GM12892 (cell line): ENCODE results near the gene CCR5.

Source experiments
- DNase-seq: peaks from one replicate; pipeline ENCODE4 v3.0.0; 2011; ENCODE audit not compliant: insufficient read length
- FAIRE-seq: peaks from 2 replicates; lab custom pipeline; 2011; peaks lifted over from hg19 to GRCh38; lab: Jason Lieb, UNC
- POLR2A ChIP-seq: IDR thresholded peaks from 2 replicates; pipeline ENCODE4 v1.6.1; 2011; ENCODE audit warnings: low read depth, low read length, control low read depth
- POLR2AphosphoS5 ChIP-seq: IDR thresholded peaks from 2 replicates; pipeline ENCODE4 v1.6.1; 2011; ENCODE audit warnings: low read depth, low read length, control low read depth
- TAF1 ChIP-seq: IDR thresholded peaks from 2 replicates; pipeline ENCODE4 v1.6.1; 2011; ENCODE audit warnings: low read depth, mild to moderate bottlenecking, control low read depth, low read length, borderline replicate concordance

Gene CCR5

DNA sequence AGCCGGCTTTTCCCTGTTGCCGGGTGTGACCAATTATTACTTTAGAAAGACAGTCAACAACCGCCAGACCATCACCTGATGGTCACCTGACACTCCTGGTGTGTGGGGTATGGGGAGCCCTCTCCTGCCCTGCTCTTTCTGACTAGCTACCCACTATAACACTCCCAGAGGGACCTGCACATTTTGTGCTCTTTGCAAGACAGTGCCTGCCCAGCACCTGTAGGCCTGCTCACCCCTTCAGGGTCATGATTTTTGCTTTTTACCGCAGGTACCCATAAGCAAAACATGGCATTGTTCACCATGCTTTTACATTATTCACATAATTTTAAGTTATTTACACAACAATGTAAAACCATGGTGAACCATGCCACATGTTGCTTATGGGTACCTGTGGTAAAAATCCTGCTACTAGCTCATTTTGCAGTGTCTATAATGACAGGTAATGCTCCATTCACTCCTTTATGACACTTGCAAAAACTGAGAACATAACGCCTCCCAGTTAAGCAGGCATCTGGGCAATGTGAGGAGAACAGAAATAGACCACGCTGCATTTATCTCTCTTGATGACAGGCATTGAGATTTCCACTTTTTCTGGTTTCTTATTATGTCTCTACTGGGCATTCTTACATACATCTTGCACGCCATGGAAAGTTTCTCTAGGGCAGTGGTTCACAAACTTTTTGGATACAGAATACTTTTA is 46.2 kb downstream of the CCR5 start:
- DNase-seq = no peak
- TF ChIP-seq POLR2A (no peak), TAF1 (no peak)
- FAIRE-seq = no peak

GRCh38 chr3:46417841-46418611 is 47.3 kb downstream of the CCR5 start:
- DNase-seq = no peak
- no peak for FAIRE-seq
- TF ChIP-seq TAF1 = no peak
- no peak for TF ChIP-seq POLR2AphosphoS5
- no peak for TF ChIP-seq POLR2A

DNA sequence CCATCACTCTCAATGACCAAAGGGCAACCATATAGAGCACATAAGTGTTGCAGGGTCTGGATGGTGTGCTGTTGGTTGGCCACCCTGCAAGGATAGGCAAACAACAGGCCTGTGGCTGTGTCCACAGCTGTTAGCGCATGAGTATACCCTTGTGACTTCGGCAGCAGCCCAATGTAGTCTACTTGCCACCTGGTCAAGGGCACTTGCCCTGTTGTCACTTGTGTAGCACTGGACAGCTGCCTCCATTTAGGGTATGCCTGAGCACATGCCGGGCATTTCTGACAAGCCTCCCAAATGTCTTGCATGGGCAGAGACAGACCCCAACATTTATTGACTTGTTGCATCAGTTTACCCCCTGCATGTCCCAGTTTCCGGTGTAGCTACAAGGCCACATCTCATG is 49.1 kb downstream of the CCR5 start:
- FAIRE-seq (no peak), DNase-seq (no peak)
- no peak for TF ChIP-seq POLR2AphosphoS5
- no peak for TF ChIP-seq POLR2A
- TF ChIP-seq TAF1 = no peak

- TF ChIP-seq TAF1 (no peak), POLR2A (no peak), POLR2AphosphoS5 (no peak)
- DNase-seq (no peak), FAIRE-seq (no peak)
Observed at GRCh38 chr3:46420931-46421330, 50.2 kb downstream of the CCR5 start.

DNA sequence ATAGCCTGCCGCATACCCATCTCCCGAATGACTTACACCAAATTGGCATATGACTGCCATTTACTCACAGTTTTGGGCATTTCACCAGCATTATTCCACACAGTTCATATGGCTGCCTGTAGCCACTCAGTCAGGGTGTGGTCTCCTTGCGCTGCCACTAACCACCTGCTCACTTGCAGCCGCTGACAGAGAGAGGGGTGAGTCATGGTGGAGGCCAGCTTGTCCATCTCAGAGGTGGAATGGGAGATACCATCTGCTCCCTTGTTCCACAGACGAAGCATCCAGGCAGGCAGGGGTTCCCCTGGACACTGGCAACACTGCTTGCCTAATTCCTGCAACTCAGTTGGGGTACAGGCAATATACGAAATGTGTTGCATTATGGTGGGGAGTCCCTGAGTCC is 51.9 kb downstream of the CCR5 start:
- no peak for TF ChIP-seq POLR2AphosphoS5
- DNase-seq (no peak), FAIRE-seq (no peak)

DNA sequence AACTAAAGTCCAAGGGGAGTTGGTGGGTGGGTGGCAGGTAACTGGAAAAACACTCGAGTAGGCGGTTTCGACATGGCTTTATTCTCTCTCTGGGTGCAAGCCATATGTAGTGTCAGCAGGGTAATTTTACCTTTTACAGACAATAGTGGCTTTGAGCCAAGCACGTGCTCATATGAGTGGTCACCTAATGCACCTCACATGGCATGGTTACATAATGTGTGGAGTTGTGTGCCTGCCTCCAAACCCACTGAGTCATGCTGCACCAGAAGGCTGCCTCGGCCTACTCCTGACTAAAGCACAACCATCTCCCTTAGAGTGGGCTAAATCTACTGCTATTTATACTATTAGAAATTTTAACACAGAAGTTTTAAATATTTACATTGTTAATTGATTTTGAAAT is 52.8 kb downstream of the CCR5 start:
- FAIRE-seq = no peak
- TF ChIP-seq TAF1 (no peak), POLR2A (no peak), POLR2AphosphoS5 (no peak)
- no peak for DNase-seq
